H1 (cell line): Measurements from ENCODE around the gene USPL1. TPM values are rescaled to one million over a fixed set of nuclear protein-coding genes. Genes with fewer than 3 reads are reported as not detected.

Experiments
- CTCF ChIA-PET: fragments of 300-600 bp; sonication (Branson Sonifier 250); formaldehyde crosslinking; loops from one replicate; lab custom pipeline; 2021; ENCODE audit not compliant: partially characterized antibody; lab: Charles Lee
- POLR2A ChIA-PET: fragments of 300-600 bp; sonication (Branson Sonifier 250); formaldehyde crosslinking; loops from one replicate; lab custom pipeline; 2021; ENCODE audit warnings: inconsistent platforms; ENCODE audit not compliant: partially characterized antibody; lab: Charles Lee
- DNase-seq, 2 experiments: peaks; one replicate each; pipeline versions ENCODE4 v3.0.0 to v3.0.0-alpha.2; 2010 to 2022; ENCODE audit warnings: low spot score in 2 of 2, low read depth in 1 of 2, mixed read lengths in 1 of 2
- FAIRE-seq: peaks from 2 replicates; lab custom pipeline; 2011; peaks lifted over from hg19 to GRCh38; lab: Jason Lieb, UNC
- H2AFZ ChIP-seq: 2 replicates; pipeline ENCODE4 v1.8.1; 2012; ENCODE audit warnings: low read length, inconsistent platforms
- H2AK5ac ChIP-seq: 2 replicates; pipeline ENCODE4 v1.6.1; 2013; ENCODE audit warnings: low read depth, low read length
- H2BK120ac ChIP-seq: replicated peaks from 2 replicates; pipeline ENCODE3; 2013; ENCODE audit warnings: low read depth, low read length, inconsistent platforms
- H2BK12ac ChIP-seq: 2 replicates; pipeline ENCODE4 v1.6.1; 2013; ENCODE audit warnings: low read depth, low read length
- H2BK15ac ChIP-seq: 2 replicates; pipeline ENCODE4 v1.6.1; 2013; ENCODE audit warnings: low read length
- H2BK20ac ChIP-seq: 2 replicates; pipeline ENCODE4 v1.6.1; 2013; ENCODE audit warnings: low read length
- H2BK5ac ChIP-seq: 2 replicates; pipeline ENCODE4 v1.6.1; 2013; ENCODE audit warnings: low read depth, low read length
- H3K14ac ChIP-seq: 2 replicates; pipeline ENCODE4 v1.6.1; 2013; ENCODE audit warnings: inconsistent platforms; ENCODE audit not compliant: insufficient read length
- H3K18ac ChIP-seq: 2 replicates; pipeline ENCODE4 v1.6.1; 2013; ENCODE audit warnings: low read length; ENCODE audit errors: extremely low read depth
- H3K23ac ChIP-seq: 2 replicates; pipeline ENCODE4 v1.6.1; 2013; ENCODE audit warnings: inconsistent platforms; ENCODE audit not compliant: insufficient read length
- H3K23me2 ChIP-seq: 2 replicates; pipeline ENCODE4 v1.6.1; 2013; ENCODE audit warnings: low read depth, low read length
- H3K27ac ChIP-seq: 2 replicates; pipeline ENCODE4 v1.6.1; 2011; ENCODE audit warnings: low read depth, low read length, inconsistent platforms
- H3K27me3 ChIP-seq, 4 experiments: replicated peaks in 1 of 4; 1 replicate in 1 of 4; 2 replicates in 3 of 4; pipeline versions ENCODE4 v1.6.1 to v1.8.1; 2011 to 2013; ENCODE audit warnings: low read length in 3 of 4, mild to moderate bottlenecking in 3 of 4, inconsistent platforms in 2 of 4, mixed read lengths in 2 of 4, moderate library complexity in 1 of 4; ENCODE audit not compliant: control insufficient read depth in 3 of 4, insufficient read depth in 3 of 4; ENCODE audit errors: extremely low read depth in 1 of 4
- H3K36me3 ChIP-seq, 4 experiments: 2 replicates each; pipeline versions ENCODE4 v1.6.1 to v1.8.1; 2011 to 2013; ENCODE audit warnings: mild to moderate bottlenecking in 4 of 4, low read length in 3 of 4, moderate library complexity in 2 of 4, control low read depth in 1 of 4, inconsistent platforms in 1 of 4; ENCODE audit not compliant: insufficient read depth in 4 of 4, control insufficient read depth in 2 of 4
- H3K4ac ChIP-seq: replicated peaks from 2 replicates; pipeline ENCODE3; 2013; ENCODE audit warnings: low read length, low read depth, mixed read lengths, inconsistent platforms; ENCODE audit not compliant: insufficient read length
- H3K4me1 ChIP-seq, 4 experiments: replicated peaks in 1 of 4; 1 replicate in 1 of 4; 2 replicates in 3 of 4; pipeline versions ENCODE4 v1.6.1 to v1.8.1; 2011 to 2013; ENCODE audit warnings: low read length in 3 of 4, inconsistent platforms in 2 of 4, mixed read lengths in 1 of 4; ENCODE audit not compliant: insufficient read depth in 4 of 4, control insufficient read depth in 3 of 4
- H3K4me2 ChIP-seq, 2 experiments: 2 replicates each; pipeline versions ENCODE4 v1.6.1 to v1.8.1; 2011 to 2013; ENCODE audit warnings: low read depth in 2 of 2, low read length in 2 of 2, control low read depth in 1 of 2, inconsistent platforms in 1 of 2, mild to moderate bottlenecking in 1 of 2; ENCODE audit not compliant: insufficient read depth in 1 of 2
- H3K4me3 ChIP-seq, 4 experiments: fragments of 200-600, 300-600 bp in 1 of 4; sonication (generic), shearing (Covaris generic), sonication (Bioruptor Twin) in 1 of 4; 2 replicates each; pipeline versions ENCODE4 v1.5.1 to v1.8.1; 2011 to 2016; ENCODE audit warnings: low read length in 4 of 4, low read depth in 3 of 4, control low read depth in 2 of 4, inconsistent platforms in 2 of 4, mild to moderate bottlenecking in 2 of 4, mixed read lengths in 1 of 4, moderate library complexity in 1 of 4; ENCODE audit not compliant: insufficient read depth in 2 of 4; ENCODE audit errors: extremely low read depth in 1 of 4
- H3K56ac ChIP-seq: replicated peaks from 2 replicates; pipeline ENCODE3; 2013; ENCODE audit warnings: low read depth, mild to moderate bottlenecking, mixed read lengths, low read length, inconsistent platforms; ENCODE audit not compliant: insufficient read length
- H3K79me1 ChIP-seq: 2 replicates; pipeline ENCODE4 v1.6.1; 2013; ENCODE audit warnings: low read depth, low read length, control low read depth
- H3K79me2 ChIP-seq, 2 experiments: 2 replicates each; pipeline versions ENCODE4 v1.6.1 to v1.8.1; 2012 to 2013; ENCODE audit warnings: low read length in 2 of 2, mild to moderate bottlenecking in 2 of 2, inconsistent platforms in 1 of 2; ENCODE audit not compliant: insufficient read depth in 2 of 2, control insufficient read depth in 1 of 2
- H3K9ac ChIP-seq, 4 experiments: replicated peaks in 1 of 4; 1 replicate in 1 of 4; 2 replicates in 3 of 4; pipeline versions ENCODE4 v1.6.1 to v1.8.1; 2011 to 2013; ENCODE audit warnings: low read depth in 3 of 4, low read length in 3 of 4, control low read depth in 2 of 4, mild to moderate bottlenecking in 2 of 4, moderate library complexity in 2 of 4, inconsistent platforms in 1 of 4; ENCODE audit errors: extremely low read depth in 1 of 4
- H3K9me3 ChIP-seq, 2 experiments: 2 replicates each; pipeline versions ENCODE4 v1.6.1 to v1.8.1; 2012 to 2013; ENCODE audit warnings: mild to moderate bottlenecking in 2 of 2, moderate library complexity in 2 of 2, control low read depth in 1 of 2, inconsistent platforms in 1 of 2, low read depth in 1 of 2, low read length in 1 of 2, mixed read lengths in 1 of 2; ENCODE audit not compliant: insufficient read depth in 2 of 2
- H4K20me1 ChIP-seq, 2 experiments: replicated peaks in 1 of 2; 2 replicates each; pipeline versions ENCODE3 to v1.8.1; 2011 to 2013; ENCODE audit warnings: inconsistent platforms in 2 of 2, low read length in 2 of 2, mild to moderate bottlenecking in 1 of 2; ENCODE audit not compliant: insufficient read depth in 2 of 2, control insufficient read depth in 1 of 2
- H4K5ac ChIP-seq: 2 replicates; pipeline ENCODE4 v1.6.1; 2013; ENCODE audit warnings: low read length, low read depth, mixed read lengths, inconsistent platforms; ENCODE audit not compliant: insufficient read length
- H4K8ac ChIP-seq: 2 replicates; pipeline ENCODE4 v1.8.0; 2013; ENCODE audit warnings: mild to moderate bottlenecking, moderate library complexity, low read length, inconsistent platforms; ENCODE audit not compliant: insufficient read depth; ENCODE audit errors: extremely low read depth
- H4K91ac ChIP-seq: replicated peaks from 2 replicates; pipeline ENCODE3; 2013; ENCODE audit warnings: low read length, mixed read lengths, inconsistent platforms; ENCODE audit not compliant: insufficient read length
- MAFK ChIP-seq: IDR thresholded peaks from 2 replicates; pipeline ENCODE4 v1.6.1; 2012; ENCODE audit warnings: low read depth, mild to moderate bottlenecking, improper control_type of control experiment, low read length
- SAP30 ChIP-seq: fragments of 300-600 bp; sonication (generic); IDR thresholded peaks from 2 replicates; pipeline ENCODE4 v1.7.1; 2012; ENCODE audit warnings: low read length, moderate library complexity, mild to moderate bottlenecking, inconsistent platforms; ENCODE audit not compliant: insufficient read depth, insufficient replicate concordance
- WGBS, 2 experiments: shearing (Covaris generic) in 1 of 2; methylation state at CpG; one replicate each; pipeline versions ENCODE4 v1.1.6 to v1.1.7; 2013 to 2015; ENCODE audit warnings: low lambda C conversion rate in 2 of 2, mixed read lengths in 2 of 2, inconsistent platforms in 1 of 2, low coverage in 1 of 2, missing lambda C conversion rate in 1 of 2; ENCODE audit not compliant: insufficient replicate concordance in 2 of 2, insufficient coverage in 1 of 2, insufficient read length in 1 of 2; ENCODE audit errors: extremely low coverage in 1 of 2, missing lambda C conversion rate in 1 of 2; 5-methylcytosine and 5-hydroxymethylcytosine counted together
- polyA plus RNA-seq, 7 experiments: library from polyadenylated mRNA; depleted of rRNA in 3 of 7; stranded (reverse) in 5 of 7; unstranded in 2 of 7; fragments of >200 nt in 5 of 7; fragments of 200-250 nt in 2 of 7; gene quantifications; 1 replicate in 5 of 7; 2 replicates in 1 of 7; 4 replicates in 1 of 7; pipeline versions ENCODE4 v1.2.1 to v1.2.3, GENCODE V29; 2011 to 2013; ENCODE audit warnings: missing spikeins in 2 of 7, mixed read lengths in 2 of 7
- total RNA-seq: library from RNA; stranded (reverse); fragmentation: NEBNext Ultra II Directional; extraction: Animal tissue kit (Norgen Biotek cat#: 25700); gene quantifications from 2 replicates; pipeline ENCODE4 v1.2.1, GENCODE V29; 2021

USPL1 gene
- total and polyA plus RNA-seq, 2 of the 8 experiments (the other 6 are each of a cell fraction or from before 2014, with no cell fraction given) = 6.3 to 17.1 TPM

DNA sequence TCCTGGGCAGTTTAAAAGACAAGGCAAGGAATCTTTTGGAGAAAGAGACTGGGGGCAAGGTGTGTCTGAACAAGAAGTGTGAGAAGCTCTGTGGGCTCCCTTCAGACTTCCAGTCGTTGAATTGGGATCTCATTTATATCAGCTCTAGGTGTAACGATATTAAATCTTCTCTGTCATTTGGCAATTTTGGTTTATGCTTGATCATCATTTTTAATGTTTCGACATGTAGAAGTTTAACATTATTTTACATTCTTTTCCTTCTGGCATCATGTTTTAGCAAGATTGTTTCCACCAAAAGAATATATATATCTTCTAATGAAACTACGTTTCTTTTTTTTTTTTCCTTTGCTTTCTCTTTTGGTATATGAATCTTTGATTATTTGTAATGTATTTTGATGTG, 49.3 kb downstream of the USPL1 start:
- no peak overlapping the region for H2BK120ac ChIP-seq
- CTCF ChIA-PET = interaction anchor here (0.6 to 0.8 kb wide), 2 partner anchors 91 to 138 kb away, joined by 3 read pairs; no protein-coding TSS in a partner anchor
- WGBS, 2 experiments = 91% methylated on average over 4 of the region's 4 CpGs; no CpG with 5 or more reads in 1 of the 2 experiments
- H3K27ac ChIP-seq = no peak overlapping the region
- TF ChIP-seq SAP30 = no peak
- TF ChIP-seq MAFK = peak; percentile 37; the same call in 1 of the 2 replicates
- TF ChIP-seq, all 59 proteins: peak for 1
- no peak overlapping the region for H2BK12ac ChIP-seq
- H3K79me1 ChIP-seq = no peaks in the 10 kb centered on the region
- no peak overlapping the region for H2BK5ac ChIP-seq
- DNase-seq (no peak), FAIRE-seq (no peak)
- no peaks in the 10 kb centered on the region for H3K9me3 ChIP-seq
- no peak overlapping the region for H3K9ac ChIP-seq
- no peak overlapping the region for H3K14ac ChIP-seq
- POLR2A ChIA-PET = interaction anchor here (0.6 kb wide), 1 partner anchor 20 kb away, joined by 3 read pairs; no protein-coding TSS in a partner anchor
- no peaks in the 10 kb centered on the region for H3K27me3 ChIP-seq
- no peaks in the 10 kb centered on the region for H3K23me2 ChIP-seq
- no peak overlapping the region for H2AFZ ChIP-seq
- H3K36me3 ChIP-seq = no peaks in the 10 kb centered on the region
- H3K18ac ChIP-seq = no peak overlapping the region
- no peaks in the 10 kb centered on the region for H4K20me1 ChIP-seq
- no peak overlapping the region for H4K5ac ChIP-seq
- no peak overlapping the region for H3K4me3 ChIP-seq
- no peak overlapping the region for H2BK20ac ChIP-seq
- H3K4me1 ChIP-seq = no peaks in the 10 kb centered on the region; a peak in 1 of 7 replicates
- H3K4me2 ChIP-seq = no peak overlapping the region
- no peak overlapping the region for H4K8ac ChIP-seq
- H4K91ac ChIP-seq = no peak overlapping the region
- no peak overlapping the region for H3K23ac ChIP-seq
- H2BK15ac ChIP-seq = no peak overlapping the region
- H3K56ac ChIP-seq = no peak overlapping the region
- H3K4ac ChIP-seq = no peak overlapping the region
- H3K79me2 ChIP-seq = no peaks in the 10 kb centered on the region
- no peak overlapping the region for H2AK5ac ChIP-seq
